Lower lobe of right lung (tissue), 2 donors: ENCODE results near the gene NME7. TPM values are rescaled to one million over a fixed set of nuclear protein-coding genes. Genes with fewer than 3 reads are reported as not detected.

Source experiments
- ATAC-seq, 2 donors: fragments of 200-7000 bp; cut with Tn5 transposase; one replicate each; pipeline ENCODE4 v1.9.1; 2020 to 2022; ENCODE audit warnings: mild to moderate bottlenecking in 2 of 2, moderate library complexity in 2 of 2
- DNase-seq: peaks from one replicate; pipeline ENCODE4 v3.0.0-alpha.2; 2020
- H3K27ac ChIP-seq: fragments of 200-600 bp; one replicate; pipeline ENCODE4 v1.8.0; 2022
- H3K27me3 ChIP-seq: fragments of 200-600 bp; one replicate; pipeline ENCODE4 v1.8.0; 2022; ENCODE audit warnings: low read depth
- H3K36me3 ChIP-seq: fragments of 200-600 bp; one replicate; pipeline ENCODE4 v1.8.0; 2022; ENCODE audit warnings: mild to moderate bottlenecking
- H3K4me1 ChIP-seq: fragments of 200-600 bp; one replicate; pipeline ENCODE4 v1.8.0; 2022
- H3K4me3 ChIP-seq: fragments of 200-600 bp; one replicate; pipeline ENCODE4 v1.8.0; 2022; ENCODE audit warnings: mild to moderate bottlenecking
- H3K9me3 ChIP-seq: fragments of 200-600 bp; one replicate; pipeline ENCODE4 v1.8.0; 2022
- intact Hi-C: fragments of 100-400 bp; cut with DNase I; formaldehyde crosslinking; loops from one replicate; pipeline ENCODE4 v1.11.0; 2022
- total RNA-seq: library from RNA; stranded (reverse); fragmentation: NEBNext Ultra II Directional; extraction: Animal tissue kit (Norgen Biotek cat#: 25700); gene quantifications from one replicate; pipeline ENCODE4 v1.2.1, GENCODE V29; 2021
- TF ChIP-seq, protein P1 (sequence below): fragments of 200-600 bp; IDR thresholded peaks from one replicate; pipeline ENCODE4 v1.8.0; 2022; ENCODE audit warnings: antibody characterized with exemption, mild to moderate bottlenecking
- donor health status: DM: no; HTN: yes; CAD: no; lungs with severe emphysema.

Gene NME7
- total RNA-seq, 1 donor from 2014 or later: 17.3 TPM

DNA sequence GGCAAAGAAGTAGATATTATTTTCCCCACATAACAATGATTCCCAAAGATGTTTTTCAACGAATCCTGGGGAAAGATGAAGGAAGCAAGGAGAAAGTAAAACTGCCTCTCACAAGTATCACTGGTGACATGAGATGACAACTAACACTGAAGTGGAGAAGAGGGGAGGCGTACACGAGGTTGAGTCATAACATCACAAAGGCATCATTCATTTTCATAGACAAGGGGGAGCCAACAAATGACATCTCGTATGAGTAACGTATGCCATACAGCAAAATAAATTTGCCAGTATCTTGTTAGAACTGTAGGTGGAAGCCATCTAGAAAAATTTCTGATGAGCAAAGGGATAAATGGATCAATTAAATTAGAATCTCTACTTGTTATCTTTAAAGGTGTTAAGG, 204.5 kb downstream of the NME7 start:
- Histone ChIP-seq H3K9me3 (no peaks in the 10 kb centered on the region), H3K4me1 (no peaks in the 10 kb centered on the region), H3K4me3 (no peak overlapping the region), H3K27ac (no peak overlapping the region), H3K36me3 (no peaks in the 10 kb centered on the region), H3K27me3 (no peaks in the 10 kb centered on the region)
- ATAC-seq (no peak), DNase-seq (no peak)
- intact Hi-C loops: no loop called here
- TF ChIP-seq, protein P1, sequence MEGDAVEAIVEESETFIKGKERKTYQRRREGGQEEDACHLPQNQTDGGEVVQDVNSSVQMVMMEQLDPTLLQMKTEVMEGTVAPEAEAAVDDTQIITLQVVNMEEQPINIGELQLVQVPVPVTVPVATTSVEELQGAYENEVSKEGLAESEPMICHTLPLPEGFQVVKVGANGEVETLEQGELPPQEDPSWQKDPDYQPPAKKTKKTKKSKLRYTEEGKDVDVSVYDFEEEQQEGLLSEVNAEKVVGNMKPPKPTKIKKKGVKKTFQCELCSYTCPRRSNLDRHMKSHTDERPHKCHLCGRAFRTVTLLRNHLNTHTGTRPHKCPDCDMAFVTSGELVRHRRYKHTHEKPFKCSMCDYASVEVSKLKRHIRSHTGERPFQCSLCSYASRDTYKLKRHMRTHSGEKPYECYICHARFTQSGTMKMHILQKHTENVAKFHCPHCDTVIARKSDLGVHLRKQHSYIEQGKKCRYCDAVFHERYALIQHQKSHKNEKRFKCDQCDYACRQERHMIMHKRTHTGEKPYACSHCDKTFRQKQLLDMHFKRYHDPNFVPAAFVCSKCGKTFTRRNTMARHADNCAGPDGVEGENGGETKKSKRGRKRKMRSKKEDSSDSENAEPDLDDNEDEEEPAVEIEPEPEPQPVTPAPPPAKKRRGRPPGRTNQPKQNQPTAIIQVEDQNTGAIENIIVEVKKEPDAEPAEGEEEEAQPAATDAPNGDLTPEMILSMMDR: no peak

DNA sequence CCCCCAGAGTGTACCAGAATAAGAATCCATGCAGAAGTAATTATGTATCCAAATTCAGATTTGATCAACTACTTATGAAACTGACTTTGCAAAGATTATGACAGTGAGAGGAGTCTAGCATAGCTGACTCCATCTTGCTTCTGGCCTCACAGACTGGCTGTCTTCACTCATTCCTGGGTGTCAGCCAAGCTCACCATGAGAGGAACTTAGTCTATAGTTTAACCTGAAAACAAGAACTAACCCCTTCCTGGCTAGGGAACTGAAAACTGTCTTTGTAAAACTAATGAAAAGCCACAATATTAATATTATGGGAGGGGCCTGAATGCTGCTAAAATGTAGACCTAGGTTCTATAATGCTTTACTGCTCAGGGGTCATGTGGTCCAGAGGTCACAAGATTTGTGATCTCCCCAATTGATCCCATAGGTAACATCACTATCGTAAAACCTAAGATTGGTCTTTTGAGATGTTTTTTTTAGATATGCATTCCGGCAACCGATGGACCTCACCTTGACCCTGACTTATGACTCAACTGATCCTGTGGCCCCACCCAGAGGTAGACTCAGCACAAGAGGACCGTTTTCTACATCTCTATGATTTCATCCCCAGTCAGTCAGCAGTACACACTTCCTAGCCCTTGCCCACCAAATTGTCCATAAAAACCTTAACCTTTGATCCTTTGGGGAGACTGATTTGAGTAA, 206.0 kb downstream of the NME7 start:
- no peak overlapping the region for H3K4me3 ChIP-seq
- H3K27me3 ChIP-seq: no peaks in the 10 kb centered on the region
- ATAC-seq (no peak), DNase-seq (no peak)
- TF ChIP-seq, protein P1: no peak
- no peaks in the 10 kb centered on the region for H3K9me3 ChIP-seq
- H3K36me3 ChIP-seq: no peaks in the 10 kb centered on the region
- H3K27ac ChIP-seq: no peak overlapping the region
- intact Hi-C loops: no loop called here
- H3K4me1 ChIP-seq: no peaks in the 10 kb centered on the region

DNA sequence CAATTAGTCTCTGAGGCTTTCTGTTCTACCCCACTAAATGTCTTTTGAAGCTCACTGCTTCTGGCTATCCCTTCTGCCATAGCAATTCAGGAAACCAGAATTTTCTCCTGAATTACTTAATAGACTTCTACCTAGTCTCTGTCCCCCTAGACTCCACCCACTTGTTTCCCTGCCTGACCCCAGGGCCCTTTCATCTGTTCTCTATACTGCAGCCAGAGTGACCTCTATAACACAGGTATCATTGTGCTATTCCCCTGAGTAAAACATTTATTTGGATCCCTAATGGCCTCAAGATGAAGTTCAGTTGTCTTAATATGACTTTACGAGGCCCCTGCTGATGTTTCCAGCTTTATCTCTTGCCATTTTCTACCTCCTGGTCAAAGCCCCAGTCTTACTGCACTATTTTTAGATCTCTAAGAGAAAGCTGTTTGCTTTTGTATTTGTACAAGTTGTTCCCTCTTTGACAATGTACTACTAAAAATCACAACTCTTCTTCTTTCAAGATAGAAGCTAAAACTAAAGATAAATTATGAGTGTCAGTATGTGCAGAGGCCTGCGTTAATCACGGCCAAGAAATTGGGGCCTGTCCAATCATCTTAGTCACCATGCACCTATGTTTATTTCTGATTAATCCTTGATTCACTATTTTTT, 206.6 kb downstream of the NME7 start:
- Histone ChIP-seq H3K36me3 (no peaks in the 10 kb centered on the region), H3K4me3 (no peak overlapping the region), H3K9me3 (no peaks in the 10 kb centered on the region), H3K27ac (no peak overlapping the region), H3K4me1 (no peaks in the 10 kb centered on the region), H3K27me3 (no peaks in the 10 kb centered on the region)
- DNase-seq: no peak
- TF ChIP-seq, protein P1: no peak
- no peak for ATAC-seq
- intact Hi-C loops: no loop called here

DNA sequence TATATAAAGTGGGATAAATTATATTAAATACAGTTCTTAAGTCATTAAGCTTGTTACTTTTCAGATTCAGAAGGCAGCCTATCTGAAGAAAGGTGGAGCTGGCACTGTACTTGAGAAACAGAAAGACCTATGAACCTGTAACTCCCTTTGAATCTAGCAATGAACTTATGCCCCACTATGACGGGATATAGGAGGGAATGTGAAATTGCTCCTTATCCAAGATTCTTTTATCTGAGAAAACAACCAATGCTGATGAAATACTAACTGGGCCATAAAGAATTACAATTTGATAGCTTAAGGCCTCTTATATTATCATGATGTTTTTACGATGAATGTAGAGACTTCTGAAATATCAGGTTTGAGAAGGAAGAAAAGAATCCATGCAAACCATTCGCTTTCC, 211.0 kb downstream of the NME7 start:
- no peaks in the 10 kb centered on the region for H3K9me3 ChIP-seq
- no peaks in the 10 kb centered on the region for H3K36me3 ChIP-seq
- no peaks in the 10 kb centered on the region for H3K4me1 ChIP-seq
- no peaks in the 10 kb centered on the region for H3K27me3 ChIP-seq
- no peak overlapping the region for H3K27ac ChIP-seq
- intact Hi-C loops: no loop called here
- H3K4me3 ChIP-seq: no peak overlapping the region
- ATAC-seq: no peak
- TF ChIP-seq, protein P1: no peak
- no peak for DNase-seq

DNA sequence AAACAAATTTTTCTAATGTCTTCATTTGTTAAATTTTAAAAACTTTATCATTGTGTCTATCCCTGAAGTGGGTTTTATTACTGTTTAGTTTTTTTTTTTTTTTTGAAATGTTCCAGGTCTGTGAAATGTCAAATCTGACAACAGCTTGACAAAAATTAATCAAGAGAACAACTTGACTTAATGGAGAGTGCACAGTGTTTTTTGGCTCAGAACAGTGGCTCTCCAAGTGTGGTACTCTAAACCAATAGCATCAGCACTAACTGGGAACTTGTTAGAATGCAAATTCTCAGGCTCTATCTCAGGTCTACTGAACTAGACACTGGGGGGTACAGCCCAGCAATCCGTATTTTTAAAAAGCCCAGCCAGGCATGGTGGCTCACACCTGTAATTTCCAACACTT, 211.9 kb downstream of the NME7 start:
- Histone ChIP-seq H3K4me1 (no peaks in the 10 kb centered on the region), H3K9me3 (no peaks in the 10 kb centered on the region), H3K27me3 (no peaks in the 10 kb centered on the region), H3K27ac (no peak overlapping the region), H3K36me3 (no peaks in the 10 kb centered on the region), H3K4me3 (no peak overlapping the region)
- no peak for ATAC-seq
- DNase-seq: no peak
- intact Hi-C loops: no loop called here
- TF ChIP-seq, protein P1: no peak
